ENCODE data around the gene SALL3.

DNA sequence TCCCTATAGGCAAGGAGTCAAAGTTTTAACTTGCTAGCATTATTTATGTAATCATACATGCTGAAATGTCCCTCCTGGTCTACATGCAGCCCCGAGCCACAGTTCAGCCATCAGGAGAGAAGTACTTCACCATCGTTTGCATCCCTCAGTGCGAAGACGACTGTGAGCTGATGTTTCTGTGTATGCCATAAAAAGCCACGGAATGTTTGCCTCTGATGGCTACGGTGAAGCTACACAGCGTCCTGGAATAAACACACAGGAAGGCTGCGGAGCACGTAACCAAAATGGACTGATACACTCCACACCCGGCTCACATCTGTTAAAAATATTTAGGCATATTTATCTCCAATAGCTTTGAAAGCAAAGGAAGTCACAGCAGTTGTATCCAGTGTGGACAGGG is 4.3 kb upstream of the SALL3 start:
- no peak for TF ChIP-seq POLR2AphosphoS5 (IDR thresholded peaks at IDR 0.05; ENCODE audit: borderline replicate concordance, low read depth, low read length)
- no peak for TF ChIP-seq EZH2 (IDR thresholded peaks at IDR 0.05)
- no peak for TF ChIP-seq FOXP2 (optimal IDR thresholded peaks at IDR 0.05; ENCODE audit: control extremely low read depth, extremely low read length, insufficient read depth)

All from SK-N-MC (cell line).